AG10803 (cell line): ENCODE data around the gene ARHGEF38.

ENCODE experiments used
- DNase-seq: peaks from one replicate; pipeline ENCODE4 v3.0.0; 2010; ENCODE audit warnings: low read depth
- H3K4me3 ChIP-seq: 2 replicates; pipeline ENCODE4 v1.5.1; 2011; ENCODE audit warnings: mild to moderate bottlenecking, low read length, control low read depth
- TF ChIP-seq, protein P1 (sequence below): conservative IDR thresholded peaks from 2 replicates; pipeline ENCODE4 v1.5.1; 2011; ENCODE audit warnings: mild to moderate bottlenecking, low read length, control low read depth, inconsistent platforms

Gene ARHGEF38

DNA sequence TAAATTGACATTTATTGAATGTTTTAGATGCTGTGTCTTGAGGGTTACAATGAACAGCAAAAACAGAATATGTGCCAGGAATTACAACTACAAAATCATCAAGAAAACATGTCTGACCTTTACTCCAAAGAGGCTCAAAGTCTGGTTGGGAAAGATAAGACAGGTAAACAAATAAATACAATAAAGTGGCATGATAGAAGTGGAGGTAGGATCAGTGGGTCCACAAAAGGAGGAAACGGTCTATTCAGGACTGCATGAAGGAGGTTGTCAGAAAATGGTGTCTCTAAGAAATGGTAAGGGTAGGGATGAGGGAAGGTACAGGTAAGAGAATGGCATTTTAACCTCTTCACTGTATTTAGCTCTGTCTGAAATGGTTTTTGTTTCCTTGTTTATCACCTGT, 3.8 kb downstream of the ARHGEF38 start:
- DNase-seq, result no peak
- no peak overlapping the region for H3K4me3 ChIP-seq
- TF ChIP-seq, protein P1, sequence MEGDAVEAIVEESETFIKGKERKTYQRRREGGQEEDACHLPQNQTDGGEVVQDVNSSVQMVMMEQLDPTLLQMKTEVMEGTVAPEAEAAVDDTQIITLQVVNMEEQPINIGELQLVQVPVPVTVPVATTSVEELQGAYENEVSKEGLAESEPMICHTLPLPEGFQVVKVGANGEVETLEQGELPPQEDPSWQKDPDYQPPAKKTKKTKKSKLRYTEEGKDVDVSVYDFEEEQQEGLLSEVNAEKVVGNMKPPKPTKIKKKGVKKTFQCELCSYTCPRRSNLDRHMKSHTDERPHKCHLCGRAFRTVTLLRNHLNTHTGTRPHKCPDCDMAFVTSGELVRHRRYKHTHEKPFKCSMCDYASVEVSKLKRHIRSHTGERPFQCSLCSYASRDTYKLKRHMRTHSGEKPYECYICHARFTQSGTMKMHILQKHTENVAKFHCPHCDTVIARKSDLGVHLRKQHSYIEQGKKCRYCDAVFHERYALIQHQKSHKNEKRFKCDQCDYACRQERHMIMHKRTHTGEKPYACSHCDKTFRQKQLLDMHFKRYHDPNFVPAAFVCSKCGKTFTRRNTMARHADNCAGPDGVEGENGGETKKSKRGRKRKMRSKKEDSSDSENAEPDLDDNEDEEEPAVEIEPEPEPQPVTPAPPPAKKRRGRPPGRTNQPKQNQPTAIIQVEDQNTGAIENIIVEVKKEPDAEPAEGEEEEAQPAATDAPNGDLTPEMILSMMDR, result no peak

DNA sequence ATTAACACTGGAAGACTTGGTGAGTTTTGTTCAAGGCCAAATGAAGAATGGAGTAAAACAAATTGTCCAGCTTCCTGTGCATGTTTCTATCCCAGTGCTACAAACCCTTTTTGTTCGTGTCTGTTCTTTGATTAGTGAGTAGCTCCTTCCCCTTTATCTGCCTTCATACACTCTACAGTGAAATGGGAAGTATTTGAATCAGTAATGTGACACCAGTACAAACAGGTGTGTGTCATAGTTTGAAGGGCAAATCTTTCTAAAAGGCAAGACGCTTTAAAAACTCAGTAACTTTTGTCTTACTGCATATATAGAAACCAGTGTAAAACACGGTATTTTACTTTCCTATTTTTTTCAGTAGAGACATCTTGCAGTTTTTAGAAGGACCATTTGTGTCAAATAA, 5.9 kb downstream of the ARHGEF38 start:
- TF ChIP-seq, protein P1, result no peak
- DNase-seq, result no peak
- H3K4me3 ChIP-seq, result no peak overlapping the region

GRCh38 chr4:105560421-105560848, 8.0 kb downstream of the ARHGEF38 start:
- H3K4me3 ChIP-seq, result no peak overlapping the region
- TF ChIP-seq, protein P1, result no peak
- no peak for DNase-seq

DNA sequence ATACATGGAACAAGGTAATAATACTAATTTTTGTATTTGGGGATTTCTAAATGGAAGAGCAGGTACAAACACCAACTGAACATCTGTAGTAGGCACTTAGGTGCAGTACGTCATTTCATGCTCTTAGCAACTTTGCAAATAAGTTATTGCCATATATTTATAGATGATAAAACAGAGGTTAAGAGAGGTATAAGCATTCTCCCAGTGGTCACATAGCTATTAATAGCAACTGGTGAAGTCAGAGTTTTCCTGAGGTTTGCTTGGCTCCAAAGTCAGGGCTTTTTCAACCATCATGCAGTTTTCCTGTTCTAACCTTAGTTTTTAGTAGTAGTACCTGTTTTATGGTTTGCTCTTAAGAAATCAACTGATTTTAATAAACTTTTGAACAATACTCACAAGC, 10.9 kb downstream of the ARHGEF38 start:
- H3K4me3 ChIP-seq, result no peak overlapping the region
- TF ChIP-seq, protein P1, result no peak
- no peak for DNase-seq

GRCh38 chr4:105568584-105568983, 16.2 kb downstream of the ARHGEF38 start:
- no peak for DNase-seq
- TF ChIP-seq, protein P1, result no peak

DNA sequence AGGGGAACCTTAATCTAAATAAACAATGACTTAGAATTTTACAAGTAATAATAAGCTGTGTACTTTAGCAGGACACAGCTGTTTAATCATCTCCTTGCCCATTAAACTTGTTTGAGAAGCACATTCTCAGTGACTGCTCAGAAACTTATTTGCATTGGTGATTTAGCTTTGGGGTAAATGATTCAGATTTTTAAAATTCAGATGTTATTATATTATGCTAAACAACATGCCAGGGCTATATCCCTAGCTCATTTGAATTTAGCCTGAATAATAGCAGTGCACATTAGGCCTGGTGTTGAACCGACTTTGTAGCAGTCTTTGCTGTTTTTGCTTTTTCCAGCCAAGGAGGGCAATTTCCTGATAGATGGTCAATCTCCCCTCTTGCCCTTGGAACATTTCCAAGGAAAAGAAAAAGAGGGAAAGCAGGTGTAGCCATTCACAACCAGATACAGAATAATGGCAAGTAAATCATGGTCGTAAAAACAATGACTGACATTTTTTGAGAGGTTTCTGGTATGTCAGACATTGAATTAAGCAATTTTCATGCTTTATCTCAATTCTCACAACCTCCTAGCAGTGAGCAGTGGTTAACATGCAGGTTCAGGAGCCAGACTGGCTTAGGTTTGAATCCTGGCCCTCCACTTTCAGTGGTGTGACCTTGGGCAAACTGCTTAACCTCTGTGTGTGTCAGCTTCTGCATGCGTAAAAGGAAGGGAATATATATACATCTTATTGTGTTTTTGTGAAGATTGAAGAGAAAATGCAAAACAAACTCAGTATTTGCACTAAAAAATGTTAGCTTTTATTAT, 16.8 kb downstream of the ARHGEF38 start:
- TF ChIP-seq, protein P1, result no peak
- DNase-seq, result no peak
- no peak overlapping the region for H3K4me3 ChIP-seq

More at GRCh38 chr4:105568584-105568983, 16.2 kb downstream of the ARHGEF38 start:
- no peak overlapping the region for H3K4me3 ChIP-seq

- TF ChIP-seq, protein P1, result no peak
- no peak for DNase-seq
- H3K4me3 ChIP-seq, result no peak overlapping the region
These were observed 17.4 kb downstream of the ARHGEF38 start for GRCh38 chr4:105569866-105570236.
